NOMO-1 treated with DMSO at 0.1 percent for 48 hours (cell line): ENCODE data around the gene PTPDC1.

Source experiments
- DNase-seq: peaks from one replicate; lab custom pipeline; 2025; ENCODE audit not compliant: unreplicated experiment; lab: John Stamatoyannopoulos, UW

Gene PTPDC1

GRCh38 chr9:94084314-94084713 is at the start of gene PTPDC1:
PTPDC1 (plus strand) TSS chr9:94084464; CDS start chr9:94084531, 67 bp downstream.
- no peak for DNase-seq

GRCh38 chr9:94034511-94034910 is 49.8 kb upstream of the PTPDC1 start:
- no peak for DNase-seq

- DNase-seq, result no peak
Observed at GRCh38 chr9:94039786-94040185, 44.5 kb upstream of the PTPDC1 start.

GRCh38 chr9:94042516-94043360 is 41.5 kb upstream of the PTPDC1 start:
- DNase-seq, result no peak

- DNase-seq, result no peak
Observed at GRCh38 chr9:94054716-94055115, 29.5 kb upstream of the PTPDC1 start.

GRCh38 chr9:94056442-94056974 is 27.8 kb upstream of the PTPDC1 start:
- DNase-seq, result no peak

- no peak for DNase-seq
Observed at GRCh38 chr9:94057918-94058317, 26.3 kb upstream of the PTPDC1 start.

- DNase-seq, result no peak
Observed at GRCh38 chr9:94061864-94062263, 22.4 kb upstream of the PTPDC1 start.

GRCh38 chr9:94065535-94065961 is 18.7 kb upstream of the PTPDC1 start:
- DNase-seq, result peak; percentile 61

- DNase-seq, result no peak
Observed at GRCh38 chr9:94068257-94068656, 16.0 kb upstream of the PTPDC1 start.

- no peak for DNase-seq
Observed at GRCh38 chr9:94076557-94076956, 7.7 kb upstream of the PTPDC1 start.

GRCh38 chr9:94078086-94078485 is 6.2 kb upstream of the PTPDC1 start:
- no peak for DNase-seq

- DNase-seq, result no peak
Observed at GRCh38 chr9:94079236-94079635, 5.0 kb upstream of the PTPDC1 start.

- no peak for DNase-seq
Observed at GRCh38 chr9:94080249-94080648, 4.0 kb upstream of the PTPDC1 start.

GRCh38 chr9:94081435-94081834 is 2.8 kb upstream of the PTPDC1 start:
- DNase-seq, result no peak

- no peak for DNase-seq
Observed at GRCh38 chr9:94081864-94082463, 2.3 kb upstream of the PTPDC1 start.

GRCh38 chr9:94082553-94082952 is 1.7 kb upstream of the PTPDC1 start:
- no peak for DNase-seq

- DNase-seq, result no peak
Observed at GRCh38 chr9:94082956-94083355, 1.3 kb upstream of the PTPDC1 start.

GRCh38 chr9:94083384-94083783 is 880 bp upstream of the PTPDC1 start:
- DNase-seq, result no peak

GRCh38 chr9:94085062-94085639 is 887 bp downstream of the PTPDC1 start:
- DNase-seq, result no peak

GRCh38 chr9:94086486-94087345 is 2.5 kb downstream of the PTPDC1 start:
- no peak for DNase-seq
